Endothelial cell of umbilical vein (primary cell): ENCODE measurements around the gene SLC35A3. TPM values are rescaled to one million over a fixed set of nuclear protein-coding genes. Genes with fewer than 3 reads are reported as not detected.
A peak's percentile ranks its signal among the peaks of the same experiment; 100 is the strongest.

Experiments
- BruUV-seq: library from RNA; stranded (reverse); fragments of 400-500 nt; replicated peaks from 2 replicates; lab custom pipeline; 2021; lab: Mats Ljungman, UMichigan
- CTCF ChIA-PET: fragments of 300-600, 350-600 bp; sonication (Branson Sonifier 250); formaldehyde crosslinking; loops from one replicate; lab custom pipeline; 2021; ENCODE audit warnings: antibody characterized with exemption, inconsistent platforms; lab: Charles Lee
- POLR2A ChIA-PET: fragments of 300-600, 350-600 bp; sonication (Branson Sonifier 250); formaldehyde crosslinking; loops from one replicate; lab custom pipeline; 2021; ENCODE audit warnings: antibody characterized with exemption, inconsistent platforms; lab: Charles Lee
- DNase-seq: peaks from one replicate; pipeline ENCODE4 v3.0.0-alpha.2; 2011; ENCODE audit warnings: low read depth, low spot score
- FAIRE-seq: peaks from 2 replicates; lab custom pipeline; 2011; peaks lifted over from hg19 to GRCh38; lab: Jason Lieb, UNC
- H2AFZ ChIP-seq: 2 replicates; pipeline ENCODE4 v1.6.0; 2012; ENCODE audit warnings: low read depth, low read length, control low read depth, inconsistent platforms
- H3K27ac ChIP-seq: 2 replicates; pipeline ENCODE4 v1.5.1; 2011; ENCODE audit warnings: low read depth, mild to moderate bottlenecking, control low read depth, low read length, moderate library complexity; ENCODE audit not compliant: insufficient read depth
- H3K27me3 ChIP-seq, 2 experiments: 2 replicates each; pipeline versions ENCODE4 v1.6.0 to v1.6.1; 2011; ENCODE audit warnings: low read length in 2 of 2, mixed read lengths in 1 of 2; ENCODE audit not compliant: control insufficient read depth in 2 of 2, insufficient read depth in 2 of 2
- H3K36me3 ChIP-seq, 2 experiments: 2 replicates in 1 of 2; 3 replicates in 1 of 2; pipeline ENCODE4 v1.5.1; 2011; ENCODE audit warnings: low read length in 2 of 2, mild to moderate bottlenecking in 1 of 2, moderate library complexity in 1 of 2; ENCODE audit not compliant: control insufficient read depth in 2 of 2, insufficient read depth in 2 of 2; ENCODE audit errors: extremely low read depth in 1 of 2
- H3K4me1 ChIP-seq: 3 replicates; pipeline ENCODE4 v1.5.1; 2011; ENCODE audit warnings: mild to moderate bottlenecking, low read length; ENCODE audit not compliant: control insufficient read depth, insufficient read depth; ENCODE audit errors: extremely low read depth
- H3K4me2 ChIP-seq: 2 replicates; pipeline ENCODE4 v1.6.1; 2011; ENCODE audit warnings: low read length, control low read depth, mixed read lengths; ENCODE audit not compliant: insufficient read depth
- H3K4me3 ChIP-seq, 3 experiments: fragments of 200-600 bp in 1 of 3; sonication (generic), shearing (Covaris generic) in 1 of 3; replicated peaks in 1 of 3; 2 replicates each; pipeline ENCODE4 v1.5.1; 2011 to 2016; ENCODE audit warnings: control low read depth in 3 of 3, low read length in 3 of 3, mild to moderate bottlenecking in 2 of 3, inconsistent platforms in 1 of 3, low read depth in 1 of 3, moderate library complexity in 1 of 3; ENCODE audit not compliant: insufficient read depth in 1 of 3
- H3K79me2 ChIP-seq: 2 replicates; pipeline ENCODE4 v1.6.0; 2012; ENCODE audit warnings: low read length, inconsistent platforms; ENCODE audit not compliant: control insufficient read depth, insufficient read depth
- H3K9ac ChIP-seq: replicated peaks from 2 replicates; pipeline ENCODE3; 2011; ENCODE audit warnings: low read length, control low read depth; ENCODE audit not compliant: insufficient read depth; ENCODE audit errors: extremely low read depth
- H3K9me1 ChIP-seq: replicated peaks from 3 replicates; pipeline ENCODE4 v1.6.0; 2011; ENCODE audit warnings: mild to moderate bottlenecking, low read length; ENCODE audit not compliant: control insufficient read depth, insufficient read depth; ENCODE audit errors: extremely low read depth
- H3K9me3 ChIP-seq: replicated peaks from 2 replicates; pipeline ENCODE4 v1.5.1; 2012; ENCODE audit warnings: low read length, inconsistent platforms; ENCODE audit not compliant: control insufficient read depth, insufficient read depth
- H4K20me1 ChIP-seq: replicated peaks from 2 replicates; pipeline ENCODE3; 2011; ENCODE audit warnings: mild to moderate bottlenecking, low read length; ENCODE audit not compliant: control insufficient read depth, insufficient read depth; ENCODE audit errors: extremely low read depth
- EZH2 ChIP-seq: IDR thresholded peaks from 2 replicates; pipeline ENCODE4 v1.6.1; 2012; ENCODE audit warnings: borderline replicate concordance, low read depth, mild to moderate bottlenecking, moderate library complexity, low read length, inconsistent platforms; ENCODE audit not compliant: severe bottlenecking
- FOS ChIP-seq: IDR thresholded peaks from 2 replicates; pipeline ENCODE4 v1.6.1; 2011; ENCODE audit warnings: mild to moderate bottlenecking, low read length, moderate library complexity, borderline replicate concordance; ENCODE audit not compliant: insufficient read depth
- GATA2 ChIP-seq: IDR thresholded peaks from 2 replicates; pipeline ENCODE4 v1.7.0; 2011; ENCODE audit warnings: low read depth, mild to moderate bottlenecking, moderate library complexity, mixed read lengths, low read length; ENCODE audit not compliant: insufficient read length, insufficient read depth
- POLR2A ChIP-seq: IDR thresholded peaks from 2 replicates; pipeline ENCODE4 v1.6.1; 2012; ENCODE audit warnings: low read depth, mild to moderate bottlenecking, control low read depth, low read length
- dilution Hi-C: fragments of 300-500 bp; cut with MboI; formaldehyde crosslinking; loops from one replicate; pipeline ENCODE4 v1.15.0; 2019; ENCODE audit warnings: low sequenced_read_pairs; ENCODE audit not compliant: extremely low pct_ligation_motif_present
- intact Hi-C: fragments of 100-400 bp; cut with micrococcal nuclease; formaldehyde crosslinking; loops from one replicate; pipeline ENCODE4 v1.10.0; 2022
- polyA plus RNA-seq, 4 experiments: library from polyadenylated mRNA; depleted of rRNA in 3 of 4; stranded (reverse) in 3 of 4; unstranded in 1 of 4; fragments of >200 nt; gene quantifications; 2 replicates each; pipeline versions ENCODE4 v1.2.1 to v1.2.3, GENCODE V29; 2011 to 2012; ENCODE audit warnings: missing spikeins in 1 of 4
- total RNA-seq: library from RNA; stranded (reverse); gene quantifications from 2 replicates; pipeline ENCODE4 v1.2.3, GENCODE V29; 2021
- TF ChIP-seq, protein P1 (sequence below), 2 donors: IDR thresholded peaks; 1 replicate in 1 of 2; 2 replicates in 1 of 2; pipeline ENCODE4 v1.5.1; 2011; ENCODE audit warnings: low read length in 2 of 2, mild to moderate bottlenecking in 2 of 2, moderate library complexity in 2 of 2, control low read depth in 1 of 2, inconsistent platforms in 1 of 2, low read depth in 1 of 2; ENCODE audit not compliant: insufficient read depth in 1 of 2; ENCODE audit errors: extremely low read depth in 1 of 2

The SLC35A3 gene
- total and polyA plus RNA-seq, 2 donors (not counting 3 experiments of a cell fraction or from before 2014, with no cell fraction given) = 3.6 to 19.0 TPM

DNA sequence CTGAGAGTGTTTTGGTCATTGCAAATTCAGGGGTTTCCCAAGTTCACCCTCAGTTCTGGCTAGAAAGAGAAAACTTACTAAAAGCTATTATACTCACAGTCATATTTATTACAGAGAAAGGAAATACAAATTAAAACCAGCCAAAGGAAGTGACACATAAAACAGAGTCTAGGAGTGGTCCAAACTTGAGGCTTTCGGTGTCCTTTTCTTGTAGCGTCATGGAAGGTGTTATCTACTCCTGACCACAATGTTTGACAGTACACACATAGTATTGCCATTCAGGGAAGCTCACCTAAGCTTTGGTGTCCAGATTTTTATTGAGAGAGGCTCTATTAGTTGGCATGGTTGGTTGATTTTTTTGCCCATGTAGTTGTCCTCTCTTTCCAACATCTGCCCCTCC, 59.0 kb downstream of the SLC35A3 start:
- Histone ChIP-seq H2AFZ (no peak overlapping the region), H3K4me1 (no peaks in the 10 kb centered on the region), H3K27me3 (no peaks in the 10 kb centered on the region), H3K9me3 (no peaks in the 10 kb centered on the region), H4K20me1 (no peaks in the 10 kb centered on the region), H3K4me3 (no peak overlapping the region), H3K9ac (no peak overlapping the region), H3K79me2 (no peaks in the 10 kb centered on the region), H3K27ac (no peak overlapping the region), H3K9me1 (no peaks in the 10 kb centered on the region), H3K4me2 (no peak overlapping the region), H3K36me3 (no peaks in the 10 kb centered on the region)
- DNase-seq = no peak
- dilution Hi-C loops = no loop called here
- ChIA-PET CTCF (no interaction called here), POLR2A (no interaction called here)
- TF ChIP-seq EZH2 (no peak), FOS (no peak)
- TF ChIP-seq, protein P1, sequence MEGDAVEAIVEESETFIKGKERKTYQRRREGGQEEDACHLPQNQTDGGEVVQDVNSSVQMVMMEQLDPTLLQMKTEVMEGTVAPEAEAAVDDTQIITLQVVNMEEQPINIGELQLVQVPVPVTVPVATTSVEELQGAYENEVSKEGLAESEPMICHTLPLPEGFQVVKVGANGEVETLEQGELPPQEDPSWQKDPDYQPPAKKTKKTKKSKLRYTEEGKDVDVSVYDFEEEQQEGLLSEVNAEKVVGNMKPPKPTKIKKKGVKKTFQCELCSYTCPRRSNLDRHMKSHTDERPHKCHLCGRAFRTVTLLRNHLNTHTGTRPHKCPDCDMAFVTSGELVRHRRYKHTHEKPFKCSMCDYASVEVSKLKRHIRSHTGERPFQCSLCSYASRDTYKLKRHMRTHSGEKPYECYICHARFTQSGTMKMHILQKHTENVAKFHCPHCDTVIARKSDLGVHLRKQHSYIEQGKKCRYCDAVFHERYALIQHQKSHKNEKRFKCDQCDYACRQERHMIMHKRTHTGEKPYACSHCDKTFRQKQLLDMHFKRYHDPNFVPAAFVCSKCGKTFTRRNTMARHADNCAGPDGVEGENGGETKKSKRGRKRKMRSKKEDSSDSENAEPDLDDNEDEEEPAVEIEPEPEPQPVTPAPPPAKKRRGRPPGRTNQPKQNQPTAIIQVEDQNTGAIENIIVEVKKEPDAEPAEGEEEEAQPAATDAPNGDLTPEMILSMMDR (IDR thresholded peaks at IDR 0.05; ENCODE audit: extremely low read depth in 1 of 2, insufficient read depth in 1 of 2, low read depth in 1 of 2, low read length in 2 of 2) = no peak
- intact Hi-C loops = no loop called here
- BruUV-seq = no TSS peak
- peak; percentile 24 for FAIRE-seq

DNA sequence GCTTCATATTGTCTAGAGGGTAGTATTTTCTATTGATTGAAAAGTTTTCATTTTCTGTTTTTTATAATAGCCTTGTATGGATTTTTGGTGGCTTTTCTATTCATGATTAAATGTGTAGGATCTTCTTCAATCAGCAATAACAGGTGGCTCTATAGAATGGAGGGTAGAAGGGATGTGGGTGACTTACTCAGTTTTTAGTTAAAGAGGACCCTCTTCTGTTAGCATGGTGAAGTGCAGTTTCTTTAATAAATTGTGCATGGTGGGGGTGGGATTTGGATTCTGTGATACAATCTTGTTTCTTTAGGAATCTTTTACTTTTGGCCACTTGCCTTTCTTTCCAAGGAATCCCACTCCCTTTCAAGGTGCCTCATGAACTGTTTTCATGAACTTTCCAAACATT, 64.7 kb downstream of the SLC35A3 start:
- Histone ChIP-seq H3K27ac (no peak overlapping the region), H3K9me3 (no peaks in the 10 kb centered on the region), H3K9ac (no peak overlapping the region), H3K4me3 (no peak overlapping the region), H3K36me3 (no peaks in the 10 kb centered on the region), H3K4me1 (peaks cover 10% of the 10 kb centered on the region), H3K9me1 (no peaks in the 10 kb centered on the region), H4K20me1 (no peaks in the 10 kb centered on the region), H3K27me3 (no peaks in the 10 kb centered on the region), H2AFZ (no peak overlapping the region), H3K4me2 (no peak overlapping the region), H3K79me2 (peaks cover 28% of the 10 kb centered on the region)
- BruUV-seq = no TSS peak
- ChIA-PET POLR2A (no interaction called here), CTCF (interaction anchor here (1.6 to 2.1 kb wide), 2 partner anchors 206 to 224 kb away, joined by 4 to 8 read pairs; no protein-coding TSS in a partner anchor)
- FAIRE-seq = no peak
- peak; percentile 51 for DNase-seq
- intact Hi-C loops = loop anchor here (1.0 to 10.0 kb wide), 2 partner anchors 226 to 380 kb away; no protein-coding TSS in a partner anchor
- dilution Hi-C loops = no loop called here
- TF ChIP-seq, protein P1 (IDR thresholded peaks at IDR 0.05; ENCODE audit: extremely low read depth in 1 of 2, insufficient read depth in 1 of 2, low read depth in 1 of 2, low read length in 2 of 2) = peak; percentile 23 to 29
- TF ChIP-seq FOS (no peak), POLR2A (no peak), EZH2 (no peak), GATA2 (no peak)
